ENCODE results near the gene HAS3.

GRCh38 chr16:69111876-69112230 is 6.4 kb downstream of the HAS3 start:
- TF ChIP-seq CTCF (IDR thresholded peaks at IDR 0.05; ENCODE audit: insufficient read depth, low read length) = no peak
- TF ChIP-seq GABPA (IDR thresholded peaks at IDR 0.05; ENCODE audit: low read depth) = no peak
- no peak for TF ChIP-seq SPI1 (IDR thresholded peaks at IDR 0.05; ENCODE audit: borderline replicate concordance, low read depth)
- TF ChIP-seq POLR2AphosphoS5 (IDR thresholded peaks at IDR 0.05; ENCODE audit: low read depth) = no peak
- TF ChIP-seq REST (IDR thresholded peaks at IDR 0.05; ENCODE audit: insufficient replicate concordance, low read depth) = no peak
